HepG2 (cell line): Measurements from ENCODE around the gene R3HDM4. TPM values are rescaled to one million over a fixed set of nuclear protein-coding genes. Genes with fewer than 3 reads are reported as not detected.
A peak's percentile ranks its signal among the peaks of the same experiment; 100 is the strongest.

ENCODE experiments used
- ATM ChIP-seq: fragments of 450-650 bp; IDR thresholded peaks from 2 replicates; pipeline ENCODE4 v1.7.1; 2017; ENCODE audit warnings: mild to moderate bottlenecking, borderline replicate concordance
- EEA1 ChIP-seq: sonication (generic); formaldehyde crosslinking; IDR thresholded peaks from 2 replicates; pipeline ENCODE4 v1.5.1; 2020; ENCODE audit warnings: mild to moderate bottlenecking, missing genetic modification reagents, borderline replicate concordance
- HNF4A ChIP-seq: sonication (generic); formaldehyde crosslinking; IDR thresholded peaks from 2 replicates; pipeline ENCODE4 v1.4.0; 2020; ENCODE audit warnings: missing genetic modification reagents
- KLF9 ChIP-seq: IDR thresholded peaks from 2 replicates; pipeline ENCODE4 v1.6.1; 2016; ENCODE audit warnings: low read depth
- NCOR1 ChIP-seq: fragments of 200-600 bp; sonication (generic); IDR thresholded peaks from 2 replicates; pipeline ENCODE4 v1.7.0; 2017; ENCODE audit warnings: antibody characterized with exemption, low read length, borderline replicate concordance
- NFKB2 ChIP-seq: sonication (generic); formaldehyde crosslinking; IDR thresholded peaks from 2 replicates; pipeline ENCODE4 v1.4.0; 2020; ENCODE audit warnings: missing genetic modification reagents, borderline replicate concordance
- PHF5A ChIP-seq: IDR thresholded peaks from one replicate; pipeline ENCODE4 v1.6.1; 2018; ENCODE audit warnings: low read depth, missing genetic modification reagents; ENCODE audit not compliant: unreplicated experiment
- POGZ ChIP-seq: sonication (generic); formaldehyde crosslinking; IDR thresholded peaks from 2 replicates; pipeline ENCODE4 v1.4.0; 2020; ENCODE audit warnings: mild to moderate bottlenecking, missing genetic modification reagents
- RBFOX2 ChIP-seq: fragments of 200-400 bp; formaldehyde crosslinking; IDR thresholded peaks from 2 replicates; pipeline ENCODE4 v1.6.1; 2017; ENCODE audit warnings: low read depth, mild to moderate bottlenecking, low read length
- SALL1 ChIP-seq: sonication (generic); formaldehyde crosslinking; IDR thresholded peaks from 2 replicates; pipeline ENCODE4 v1.8.0; 2022; ENCODE audit warnings: mild to moderate bottlenecking, missing genetic modification reagents
- SKI ChIP-seq: fragments of 450-650 bp; IDR thresholded peaks from one replicate; pipeline ENCODE4 v1.6.1; 2018; ENCODE audit warnings: mild to moderate bottlenecking; ENCODE audit not compliant: partially characterized antibody
- YEATS2 ChIP-seq: sonication (generic); formaldehyde crosslinking; IDR thresholded peaks from 2 replicates; pipeline ENCODE4 v1.4.0; 2020; ENCODE audit warnings: missing genetic modification reagents, borderline replicate concordance
- ZBTB8A ChIP-seq: sonication (generic); formaldehyde crosslinking; IDR thresholded peaks from 2 replicates; pipeline ENCODE4 v1.4.0; 2020; ENCODE audit warnings: mild to moderate bottlenecking, low read depth, missing genetic modification reagents, borderline replicate concordance
- ZMYM2 ChIP-seq: sonication (generic); formaldehyde crosslinking; IDR thresholded peaks from 2 replicates; pipeline ENCODE4 v1.8.0; 2022; ENCODE audit warnings: mild to moderate bottlenecking, missing genetic modification reagents
- ZNF3 ChIP-seq: IDR thresholded peaks from 2 replicates; pipeline ENCODE4 v1.7.0; 2017; ENCODE audit warnings: inconsistent platforms
- ZNF468 ChIP-seq: sonication (generic); formaldehyde crosslinking; IDR thresholded peaks from 2 replicates; pipeline ENCODE4 v1.8.0; 2022; ENCODE audit warnings: mild to moderate bottlenecking, moderate library complexity, missing genetic modification reagents
- ZNF558 ChIP-seq: sonication (generic); formaldehyde crosslinking; IDR thresholded peaks from 2 replicates; pipeline ENCODE4 v1.9.0; 2022; ENCODE audit warnings: mild to moderate bottlenecking, missing genetic modification reagents, borderline replicate concordance
- ZNF816 ChIP-seq: sonication (generic); formaldehyde crosslinking; IDR thresholded peaks from 2 replicates; pipeline ENCODE4 v1.8.0; 2022; ENCODE audit warnings: missing genetic modification reagents, mild to moderate bottlenecking, borderline replicate concordance
- polyA plus RNA-seq, 8 experiments: library from polyadenylated mRNA; depleted of rRNA in 3 of 8; stranded (reverse) in 7 of 8; unstranded in 1 of 8; fragments of >200 nt; fragmentation: Illumina TruSeq in 4 of 8; extraction: Trizol in 4 of 8; gene quantifications; 2 replicates each; pipeline versions ENCODE4 v1.2.1 to v1.2.3, GENCODE V29; 2011 to 2016; ENCODE audit warnings: low read depth in 4 of 8, missing spikeins in 1 of 8, mixed read lengths in 1 of 8; ENCODE audit not compliant: insufficient read depth in 1 of 8
- total RNA-seq, 5 experiments: library from RNA; depleted of rRNA; stranded (reverse); fragments of >200 nt; fragmentation: Illumina TruSeq; extraction: Trizol; gene quantifications; 2 replicates each; pipeline ENCODE4 v1.2.3, GENCODE V29; 2016; ENCODE audit warnings: low read depth in 1 of 5
- TF ChIP-seq, protein P1 (sequence below): conservative IDR thresholded peaks from 2 replicates; pipeline ENCODE4 v1.6.1; 2018; ENCODE audit warnings: missing genetic modification reagents
- TF ChIP-seq, protein P2 (sequence below), 2 experiments: sonication (generic) in 1 of 2; formaldehyde crosslinking in 1 of 2; IDR thresholded peaks; 2 replicates each; pipeline versions ENCODE4 v1.5.1 to v1.6.1; 2011 to 2020; ENCODE audit warnings: borderline replicate concordance in 1 of 2, low read depth in 1 of 2, low read length in 1 of 2, mild to moderate bottlenecking in 1 of 2, missing genetic modification reagents in 1 of 2, moderate library complexity in 1 of 2
- TF ChIP-seq, protein P3 (sequence below): sonication (generic); formaldehyde crosslinking; IDR thresholded peaks from 2 replicates; pipeline ENCODE4 v1.4.0; 2020; ENCODE audit warnings: missing genetic modification reagents
- TF ChIP-seq, protein P4 (sequence below), 2 experiments: sonication (generic) in 1 of 2; formaldehyde crosslinking in 1 of 2; IDR thresholded peaks; 2 replicates each; pipeline versions ENCODE4 v1.4.0 to v1.6.1; 2016 to 2020; ENCODE audit warnings: borderline replicate concordance in 1 of 2, low read depth in 1 of 2, mild to moderate bottlenecking in 1 of 2, missing genetic modification reagents in 1 of 2

The R3HDM4 gene
- total and polyA plus RNA-seq, 2 of the 13 experiments (the other 11 are each of a cell fraction or from before 2014, with no cell fraction given), result 26.2 to 26.9 TPM

DNA sequence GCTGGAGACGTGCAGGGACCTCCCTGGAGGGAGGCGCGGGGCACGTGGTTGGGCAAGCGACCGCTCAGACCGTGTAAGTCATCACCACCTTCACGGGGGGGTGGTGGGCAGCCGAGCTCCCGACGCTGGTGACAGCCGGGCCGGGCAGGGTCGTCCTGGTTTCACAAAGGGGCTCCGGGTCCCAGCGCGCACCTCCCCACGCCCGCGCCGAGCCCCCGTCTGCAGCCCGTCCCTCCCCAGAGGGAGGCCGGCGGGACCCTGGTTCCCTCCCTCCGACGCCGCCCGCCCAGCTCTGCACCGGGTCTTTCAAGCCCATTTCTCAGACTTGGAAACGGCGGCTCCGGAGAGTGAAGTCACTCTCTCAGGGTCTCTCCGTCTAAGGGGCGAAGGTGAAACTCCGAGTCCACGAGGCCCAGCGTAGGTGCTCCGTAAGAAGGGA, 12.1 kb upstream of the R3HDM4 start (continued):
- TF ChIP-seq, protein P1, sequence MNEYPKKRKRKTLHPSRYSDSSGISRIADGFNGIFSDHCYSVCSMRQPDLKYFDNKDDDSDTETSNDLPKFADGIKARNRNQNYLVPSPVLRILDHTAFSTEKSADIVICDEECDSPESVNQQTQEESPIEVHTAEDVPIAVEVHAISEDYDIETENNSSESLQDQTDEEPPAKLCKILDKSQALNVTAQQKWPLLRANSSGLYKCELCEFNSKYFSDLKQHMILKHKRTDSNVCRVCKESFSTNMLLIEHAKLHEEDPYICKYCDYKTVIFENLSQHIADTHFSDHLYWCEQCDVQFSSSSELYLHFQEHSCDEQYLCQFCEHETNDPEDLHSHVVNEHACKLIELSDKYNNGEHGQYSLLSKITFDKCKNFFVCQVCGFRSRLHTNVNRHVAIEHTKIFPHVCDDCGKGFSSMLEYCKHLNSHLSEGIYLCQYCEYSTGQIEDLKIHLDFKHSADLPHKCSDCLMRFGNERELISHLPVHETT (CRISPR knock-in tag), result no peak
- peak; percentile 80; the same call in 1 of the 2 replicates for TF ChIP-seq EEA1
- no peak for TF ChIP-seq ZNF558 (CRISPR knock-in tag)
- TF ChIP-seq ZNF3 (CRISPR knock-in tag), result peak; percentile 81; the same call in 1 of the 2 replicates
- peak; percentile 21; the same call in 1 of the 2 replicates for TF ChIP-seq HNF4A (CRISPR knock-in tag)
- peak; percentile 75; the same call in 1 of the 2 replicates for TF ChIP-seq NFKB2 (CRISPR knock-in tag)
- no peak for TF ChIP-seq ATM
- TF ChIP-seq ZNF468 (CRISPR knock-in tag), result no peak
- peak; percentile 48 for TF ChIP-seq SALL1 (CRISPR knock-in tag)
- no peak for TF ChIP-seq NCOR1
- TF ChIP-seq ZNF816 (CRISPR knock-in tag), result no peak
- TF ChIP-seq SKI, result peak; percentile 20
- TF ChIP-seq, protein P2, sequence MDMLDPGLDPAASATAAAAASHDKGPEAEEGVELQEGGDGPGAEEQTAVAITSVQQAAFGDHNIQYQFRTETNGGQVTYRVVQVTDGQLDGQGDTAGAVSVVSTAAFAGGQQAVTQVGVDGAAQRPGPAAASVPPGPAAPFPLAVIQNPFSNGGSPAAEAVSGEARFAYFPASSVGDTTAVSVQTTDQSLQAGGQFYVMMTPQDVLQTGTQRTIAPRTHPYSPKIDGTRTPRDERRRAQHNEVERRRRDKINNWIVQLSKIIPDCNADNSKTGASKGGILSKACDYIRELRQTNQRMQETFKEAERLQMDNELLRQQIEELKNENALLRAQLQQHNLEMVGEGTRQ (IDR thresholded peaks at IDR 0.05; ENCODE audit: low read depth, low read length), result peak; percentile 32; the same call in 1 of the 2 replicates
- TF ChIP-seq, protein P2 (CRISPR knock-in tag; IDR thresholded peaks at IDR 0.05; ENCODE audit: borderline replicate concordance), result peak; percentile 44; the same call in 1 of the 2 replicates
- TF ChIP-seq PHF5A (CRISPR knock-in tag), result peak; percentile 8
- peak; percentile 75; the same call in 1 of the 2 replicates for TF ChIP-seq ZMYM2 (CRISPR knock-in tag)
- TF ChIP-seq, protein P3, sequence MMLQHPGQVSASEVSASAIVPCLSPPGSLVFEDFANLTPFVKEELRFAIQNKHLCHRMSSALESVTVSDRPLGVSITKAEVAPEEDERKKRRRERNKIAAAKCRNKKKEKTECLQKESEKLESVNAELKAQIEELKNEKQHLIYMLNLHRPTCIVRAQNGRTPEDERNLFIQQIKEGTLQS (CRISPR knock-in tag), result peak; percentile 68; the same call in 1 of the 2 replicates
- TF ChIP-seq KLF9 (CRISPR knock-in tag), result no peak
- peak; percentile 79 for TF ChIP-seq RBFOX2
- no peak; the same call in 1 of the 2 replicates for TF ChIP-seq YEATS2 (CRISPR knock-in tag)
- TF ChIP-seq ZBTB8A, result no peak
- TF ChIP-seq, protein P4, sequence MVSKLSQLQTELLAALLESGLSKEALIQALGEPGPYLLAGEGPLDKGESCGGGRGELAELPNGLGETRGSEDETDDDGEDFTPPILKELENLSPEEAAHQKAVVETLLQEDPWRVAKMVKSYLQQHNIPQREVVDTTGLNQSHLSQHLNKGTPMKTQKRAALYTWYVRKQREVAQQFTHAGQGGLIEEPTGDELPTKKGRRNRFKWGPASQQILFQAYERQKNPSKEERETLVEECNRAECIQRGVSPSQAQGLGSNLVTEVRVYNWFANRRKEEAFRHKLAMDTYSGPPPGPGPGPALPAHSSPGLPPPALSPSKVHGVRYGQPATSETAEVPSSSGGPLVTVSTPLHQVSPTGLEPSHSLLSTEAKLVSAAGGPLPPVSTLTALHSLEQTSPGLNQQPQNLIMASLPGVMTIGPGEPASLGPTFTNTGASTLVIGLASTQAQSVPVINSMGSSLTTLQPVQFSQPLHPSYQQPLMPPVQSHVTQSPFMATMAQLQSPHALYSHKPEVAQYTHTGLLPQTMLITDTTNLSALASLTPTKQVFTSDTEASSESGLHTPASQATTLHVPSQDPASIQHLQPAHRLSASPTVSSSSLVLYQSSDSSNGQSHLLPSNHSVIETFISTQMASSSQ (IDR thresholded peaks at IDR 0.05; ENCODE audit: low read depth), result no peak
- TF ChIP-seq, protein P4 (CRISPR knock-in tag; IDR thresholded peaks at IDR 0.05; ENCODE audit: borderline replicate concordance), result 0 out of 2 replicates have a peak, but pooled peaks have one; percentile 14
- 0 out of 2 replicates have a peak, but pooled peaks have one; percentile 10 for TF ChIP-seq POGZ (CRISPR knock-in tag)
